NCI-H2107 (cell line): ENCODE results near the gene HS3ST6.
"Not testable (repeated sequence)": the region's sequence is repeated elsewhere in the genome, so short reads cannot be mapped to it uniquely, and the experiment has no call there.

ENCODE experiments used
- DNase-seq: peaks from one replicate; lab custom pipeline; 2025; lab: John Stamatoyannopoulos, UW

The HS3ST6 gene

DNA sequence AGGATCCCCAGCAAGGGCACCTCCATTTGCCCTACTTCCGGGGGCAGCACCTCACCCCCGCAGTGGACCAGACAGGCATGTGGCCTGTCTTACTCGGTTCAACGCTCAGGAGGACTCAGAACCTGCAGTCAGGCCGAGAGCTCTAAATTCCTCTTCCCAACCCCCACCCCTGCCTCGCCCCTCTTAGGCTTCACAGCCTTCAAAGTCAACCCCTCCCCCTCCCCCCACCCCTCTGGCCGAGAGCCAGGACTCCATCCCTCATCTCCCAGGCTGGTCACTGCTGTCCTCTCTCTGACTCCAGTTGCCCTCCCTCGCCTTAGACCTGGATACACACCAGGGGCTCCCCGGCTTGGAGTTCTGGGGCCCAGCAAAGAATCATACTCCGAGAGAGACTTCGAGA lies 8.1 kb upstream of the HS3ST6 start:
- no peak for DNase-seq

DNA sequence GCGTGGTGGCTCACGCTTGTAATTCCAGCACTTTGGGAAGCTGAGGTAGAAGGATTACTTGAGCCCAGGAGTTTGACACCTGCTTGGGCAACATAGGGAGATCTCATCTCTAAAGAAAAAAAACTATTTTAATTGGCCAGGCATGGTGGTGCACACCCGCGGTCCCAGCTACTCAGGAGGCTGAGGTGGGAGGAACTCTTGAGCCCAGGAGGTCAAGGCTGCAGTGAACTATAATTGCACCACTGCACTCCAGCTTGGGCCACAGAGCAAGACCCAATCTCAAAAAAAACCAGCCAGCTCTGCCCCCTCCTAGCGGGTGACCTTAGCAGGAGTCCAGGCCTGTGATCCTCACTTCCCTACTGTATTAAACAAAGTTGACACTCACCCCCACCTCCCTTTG lies 5.9 kb upstream of the HS3ST6 start:
- no peak for DNase-seq

DNA sequence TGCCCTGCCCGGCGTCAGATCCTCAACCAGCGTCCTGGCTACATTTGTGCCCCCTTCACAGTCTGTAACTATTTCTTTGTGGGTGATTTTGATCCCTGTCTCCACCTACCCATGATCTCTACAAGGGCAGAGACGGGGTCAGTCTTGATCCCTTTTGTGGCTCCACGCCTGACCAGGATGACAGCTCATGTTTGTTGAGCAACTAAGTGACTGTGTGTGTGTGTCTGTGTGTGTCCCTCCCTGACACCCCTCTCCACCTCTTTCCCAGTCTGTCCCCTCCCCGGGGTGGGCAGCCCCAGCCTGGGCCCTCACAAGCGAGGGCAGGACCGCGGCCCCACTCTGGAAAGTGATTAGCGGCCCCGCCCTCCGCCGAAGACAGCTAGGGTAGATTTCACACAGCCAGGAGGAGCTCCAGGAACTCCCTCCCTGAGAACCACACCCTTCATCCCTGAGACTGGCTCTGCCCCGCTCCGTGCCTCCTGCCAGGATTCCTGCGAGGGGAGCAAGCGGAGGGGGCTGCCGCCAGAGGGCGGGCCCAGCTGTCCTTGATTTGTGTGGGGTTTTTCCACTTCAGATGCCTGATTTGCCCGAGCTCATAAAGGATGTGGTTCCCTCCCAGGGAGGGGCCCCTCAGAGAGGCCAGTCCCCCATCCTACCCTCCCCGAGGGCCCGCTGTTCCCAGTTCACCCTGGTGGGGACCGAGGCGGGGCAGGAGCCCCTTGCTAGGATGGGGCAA lies 5.3 kb upstream of the HS3ST6 start:
- no peak for DNase-seq

DNA sequence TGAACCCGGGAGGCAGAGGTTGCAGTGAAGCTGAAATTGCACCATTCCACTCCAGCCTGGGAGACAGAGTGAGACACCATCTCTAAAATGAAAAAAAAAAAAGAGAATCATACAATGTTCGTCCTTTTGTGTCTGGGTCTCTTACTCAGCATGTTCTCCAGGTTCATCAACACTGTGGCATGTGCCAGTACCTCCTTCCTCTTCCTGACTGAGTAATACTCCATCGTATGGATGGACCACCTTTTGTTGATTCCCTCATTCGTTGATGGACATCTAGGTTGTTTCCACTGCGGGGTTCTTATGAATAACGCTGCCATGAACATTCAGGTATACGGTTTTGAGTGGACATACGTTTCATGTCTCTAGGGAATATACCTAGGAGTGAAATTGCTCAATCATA lies 4.1 kb upstream of the HS3ST6 start:
- DNase-seq: no peak

DNA sequence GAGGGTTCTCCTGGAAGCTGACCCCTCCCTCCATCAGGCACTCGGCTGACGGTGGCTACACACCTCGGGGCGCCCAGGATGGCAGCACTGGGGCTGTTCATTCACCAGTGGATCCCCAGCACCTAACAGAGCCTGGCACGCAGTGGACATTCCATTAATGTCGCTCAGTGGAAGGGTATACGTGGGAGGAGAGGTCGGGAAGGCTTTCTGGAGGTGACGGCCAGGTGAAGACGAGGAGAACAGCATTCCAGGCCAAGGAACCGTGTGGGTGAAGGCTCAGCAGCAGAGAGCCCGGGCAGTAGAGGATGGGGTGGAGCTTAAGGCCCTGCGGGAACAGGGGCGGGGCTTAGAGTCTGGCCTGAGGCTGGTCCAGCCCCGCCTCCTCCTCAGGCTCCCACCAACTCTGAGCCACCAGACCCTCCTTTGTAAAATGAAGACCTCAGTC lies 2.5 kb upstream of the HS3ST6 start:
- DNase-seq: no peak

DNA sequence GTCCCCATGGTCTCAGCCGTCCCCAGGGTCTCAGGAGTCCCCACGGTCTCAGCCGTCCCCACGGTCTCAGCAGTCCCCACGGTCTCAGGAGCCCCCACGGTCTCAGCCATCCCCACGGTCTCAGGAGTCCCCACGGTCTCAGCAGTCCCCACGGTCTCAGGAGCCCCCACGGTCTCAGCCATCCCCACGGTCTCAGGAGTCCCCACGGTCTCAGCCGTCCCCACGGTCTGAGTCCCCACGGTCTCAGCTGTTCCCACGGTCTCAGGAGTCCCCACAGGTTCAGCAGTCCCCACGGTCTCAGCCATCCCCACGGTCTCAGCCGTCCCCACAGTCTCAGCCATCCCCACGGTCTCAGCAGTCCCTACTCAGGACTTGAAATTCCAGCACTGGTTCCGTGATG lies 1.9 kb upstream of the HS3ST6 start:
- DNase-seq: not testable (repeated sequence)

DNA sequence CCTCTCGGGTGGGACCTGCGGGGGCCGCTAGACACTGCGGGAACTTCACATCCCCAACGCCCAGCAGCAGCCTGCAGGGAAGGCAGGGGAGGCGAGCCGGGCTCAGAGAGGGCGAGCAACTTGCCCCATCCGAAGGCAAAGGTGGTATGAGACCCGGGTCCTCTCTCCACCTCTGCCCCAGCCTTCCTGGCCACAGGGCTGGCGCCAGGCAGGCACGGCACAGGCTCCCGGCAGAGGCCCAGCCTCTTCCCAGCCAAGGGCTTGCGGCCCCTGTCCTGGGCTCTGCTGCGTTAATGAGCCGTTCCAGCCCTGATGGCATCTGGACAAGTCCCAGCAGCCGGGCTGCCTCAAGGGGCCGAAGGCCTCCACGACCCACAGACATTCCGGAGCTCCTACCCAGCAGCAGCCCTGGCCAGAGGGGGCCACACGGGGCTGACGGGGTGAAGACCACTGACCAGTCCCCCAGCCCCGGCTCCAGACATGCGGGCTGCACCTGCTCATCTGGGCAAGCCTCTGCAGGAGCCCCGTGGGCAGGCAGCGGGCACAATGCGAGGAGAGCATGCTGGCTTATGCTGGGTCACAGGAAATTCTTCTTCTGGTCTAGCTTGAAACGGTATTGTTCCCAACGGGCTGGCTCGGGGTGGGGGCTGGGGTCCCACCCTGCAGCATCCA lies 1.2 kb upstream of the HS3ST6 start:
- DNase-seq: no peak

DNA sequence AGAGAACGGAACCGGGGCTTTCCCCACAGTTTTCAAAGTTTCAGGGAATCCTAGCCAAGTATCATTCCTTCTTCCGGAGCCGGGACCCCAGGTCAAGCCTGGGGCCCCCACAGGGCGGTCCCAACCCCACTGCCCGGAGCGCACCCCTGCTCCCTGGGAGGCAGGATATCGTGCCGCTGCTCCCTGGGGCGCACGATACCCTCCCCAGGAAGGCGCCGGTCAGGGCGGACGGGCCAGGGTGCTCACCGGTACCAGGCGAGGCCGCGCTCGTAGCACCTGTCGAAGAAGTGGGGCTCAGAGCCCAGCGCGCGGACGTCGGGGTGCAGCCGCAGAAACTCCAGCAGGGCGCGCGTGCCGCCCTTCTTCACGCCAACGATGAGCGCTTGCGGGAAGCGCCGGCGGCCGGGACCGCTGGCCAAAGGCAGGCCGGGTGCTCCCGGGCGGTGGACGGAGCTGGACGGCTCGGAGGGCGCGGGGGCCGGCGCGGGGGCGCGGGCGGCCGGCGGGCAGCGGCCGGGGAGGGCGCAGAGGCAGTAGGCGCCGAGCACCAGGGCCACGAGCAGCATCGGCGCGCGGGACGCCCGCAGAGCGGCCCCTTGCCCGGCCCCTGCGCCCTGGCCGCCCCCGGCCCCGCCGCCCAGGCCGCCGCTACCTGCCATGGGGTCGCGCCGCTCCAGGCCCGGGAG lies 407 bp downstream of the HS3ST6 start:
- no peak for DNase-seq

DNA sequence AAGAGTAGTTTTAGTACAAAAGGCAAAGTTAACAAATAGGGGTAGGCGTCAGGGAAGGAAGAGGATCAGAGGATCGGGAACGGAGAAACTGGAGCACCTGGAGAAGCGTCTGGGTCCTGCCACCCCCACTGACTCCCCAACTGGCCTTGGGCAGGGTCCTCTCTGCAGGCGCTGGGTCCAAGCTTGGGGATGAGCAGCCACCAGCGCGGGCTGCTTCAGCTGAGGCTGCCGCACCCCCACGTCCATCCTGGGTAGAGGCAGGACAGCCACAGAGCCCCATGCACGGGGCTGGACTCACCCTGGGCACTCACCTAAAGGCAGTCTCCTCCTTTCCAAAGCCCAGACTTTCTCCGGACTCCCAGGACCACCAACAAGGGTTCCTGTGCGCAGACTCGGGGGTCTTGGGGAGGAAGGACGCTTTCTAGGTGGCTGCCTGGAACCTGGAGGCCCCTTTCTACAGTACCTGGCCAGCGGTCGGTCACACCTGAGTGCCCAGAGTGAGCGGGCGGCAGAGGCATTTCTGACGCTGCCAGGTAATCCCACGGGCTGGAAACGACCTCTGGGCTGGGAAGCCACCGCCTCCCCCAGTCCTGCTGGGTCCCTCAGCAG lies 1.1 kb downstream of the HS3ST6 start:
- no peak for DNase-seq

DNA sequence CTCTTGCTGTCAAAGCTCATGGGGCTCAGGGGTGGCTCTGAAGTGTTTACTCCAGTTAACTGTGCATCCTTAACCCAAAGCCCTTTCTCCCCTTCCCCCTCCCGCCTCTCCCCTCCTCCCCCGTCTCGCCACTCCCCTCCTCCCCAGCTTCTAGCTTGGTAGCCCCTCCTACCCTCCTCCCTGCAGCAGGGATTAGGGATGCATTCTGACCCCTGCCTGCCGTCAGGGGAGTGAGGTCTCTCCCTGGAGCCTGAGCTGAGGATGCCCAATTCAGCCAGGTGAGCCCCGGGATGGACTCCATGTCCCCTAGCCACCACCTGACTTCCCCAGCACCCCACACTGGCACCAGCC lies 1.6 kb downstream of the HS3ST6 start:
- DNase-seq: no peak

DNA sequence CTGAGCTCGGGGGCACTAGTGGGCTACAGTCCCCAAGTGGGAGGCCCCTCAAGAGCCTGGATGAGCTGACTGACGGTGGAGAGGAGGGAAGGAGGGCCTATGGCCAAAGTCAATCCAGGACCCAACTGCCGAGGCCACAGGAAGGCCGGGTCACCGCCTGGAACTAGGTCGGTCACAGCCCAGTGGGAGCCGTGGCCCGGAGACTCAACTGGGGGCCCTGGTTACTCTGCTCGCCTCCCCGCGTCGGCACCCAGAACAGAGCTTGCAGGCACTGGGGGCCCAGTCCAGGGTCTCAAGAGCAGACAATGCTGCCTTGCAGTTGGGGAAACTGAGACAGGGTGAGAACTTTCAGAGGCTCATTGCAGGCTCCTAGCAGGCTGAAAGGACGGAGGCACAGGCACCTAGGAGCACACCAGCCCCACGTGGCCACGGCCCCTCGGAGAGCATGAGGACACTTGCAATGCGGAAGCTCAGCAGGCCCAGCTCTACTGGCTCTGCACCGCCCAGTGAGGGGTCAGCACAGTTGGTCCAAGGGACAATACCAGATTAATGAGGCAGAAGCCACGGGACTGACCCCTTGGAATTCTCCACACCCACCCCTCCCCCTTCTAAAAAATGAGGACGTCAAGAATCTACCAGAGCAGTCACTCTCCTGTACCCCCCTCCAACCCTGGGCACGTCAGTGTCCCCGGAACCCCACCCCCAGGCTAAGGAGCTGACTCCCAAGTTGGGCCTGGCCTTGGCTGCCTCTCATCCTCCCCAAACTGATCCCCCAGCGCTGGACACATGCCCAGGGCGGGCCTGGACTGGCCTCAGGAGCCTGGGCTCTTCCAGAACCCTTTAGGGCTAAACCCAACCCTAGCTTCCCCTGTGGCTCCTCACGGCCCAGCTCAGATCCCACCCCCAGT lies 2.2 kb downstream of the HS3ST6 start:
- no peak for DNase-seq

DNA sequence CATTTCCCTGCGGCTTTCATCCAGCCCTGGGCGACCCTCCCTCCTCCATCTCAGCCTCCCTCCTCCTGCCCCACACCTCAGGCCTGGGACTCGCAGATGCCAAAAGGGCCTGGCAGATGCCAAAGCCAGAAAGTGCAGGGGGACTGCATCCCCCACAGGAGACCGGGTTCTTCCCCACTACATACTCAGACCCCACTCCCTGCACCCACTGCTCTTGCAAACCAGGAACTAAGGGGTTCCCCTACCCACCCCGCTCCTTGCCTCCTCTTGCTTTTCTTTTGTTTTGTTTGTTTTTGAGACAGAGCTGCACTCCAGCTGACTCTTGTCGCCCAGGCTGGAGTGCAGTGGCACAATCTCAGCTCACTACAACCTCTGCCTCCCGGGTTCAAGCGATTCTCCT lies 3.2 kb downstream of the HS3ST6 start:
- DNase-seq: no peak

DNA sequence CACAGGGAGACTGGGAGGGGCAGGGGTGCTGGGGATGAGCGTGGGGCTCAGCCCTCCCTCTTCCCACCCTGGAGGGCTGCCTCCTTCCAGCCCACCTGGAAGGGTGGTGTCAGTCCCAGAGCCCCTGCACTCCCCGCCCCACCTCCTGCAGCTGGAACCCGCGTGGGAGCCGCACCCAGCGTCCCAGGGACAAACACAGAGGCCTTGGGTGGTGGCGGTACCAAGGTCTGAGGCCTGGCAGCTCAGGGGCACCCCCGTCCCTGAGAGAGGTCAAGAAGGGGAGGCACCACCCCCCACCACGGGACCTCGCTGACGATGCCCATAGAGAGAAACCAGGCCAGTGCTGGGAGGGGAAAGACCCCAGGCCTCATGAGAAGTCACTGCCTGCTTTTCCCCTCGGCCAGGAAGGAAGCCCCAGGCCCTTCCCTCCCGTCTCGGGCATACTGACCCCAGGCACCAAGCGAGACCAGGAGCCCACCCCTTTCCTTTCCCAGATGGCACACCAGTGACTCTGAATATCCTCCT lies 4.1 kb downstream of the HS3ST6 start:
- no peak for DNase-seq

DNA sequence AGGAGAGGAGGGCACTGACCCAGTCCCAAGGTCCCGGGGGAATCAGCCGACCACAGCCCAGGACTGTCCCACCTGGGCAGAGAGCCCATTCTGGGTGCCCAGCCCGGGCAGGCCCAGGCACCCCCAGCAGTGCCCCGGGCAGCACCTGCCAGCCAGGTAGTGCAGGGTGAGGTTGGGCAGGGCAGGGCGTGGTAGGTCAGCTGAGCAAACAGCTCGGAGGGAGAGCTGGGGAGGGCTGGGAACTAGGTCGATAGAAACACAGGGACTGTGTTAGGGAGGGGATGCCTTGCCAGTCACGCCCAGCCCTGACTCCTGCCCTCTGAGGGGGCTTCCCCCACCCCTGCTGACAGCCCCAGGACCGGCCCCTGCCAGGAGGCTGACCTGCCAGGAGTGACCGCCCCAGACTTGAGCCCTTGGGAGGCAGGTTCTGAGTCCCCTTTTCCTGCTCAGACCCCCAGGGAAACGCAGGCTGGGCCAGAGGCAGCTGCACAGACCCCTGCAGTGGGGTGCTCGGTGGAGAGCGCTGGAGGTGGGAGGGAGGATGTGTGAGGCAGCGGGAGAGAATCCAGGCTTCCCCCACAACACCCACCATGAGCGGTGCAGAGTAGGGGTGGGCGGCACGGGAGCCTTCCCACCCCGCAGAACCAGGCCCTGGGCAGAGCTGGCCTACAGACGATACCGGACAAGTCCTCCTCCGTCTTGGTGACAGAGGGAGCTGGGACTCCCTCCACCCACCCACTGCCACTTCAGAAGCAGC lies 4.7 kb downstream of the HS3ST6 start:
- DNase-seq: no peak

DNA sequence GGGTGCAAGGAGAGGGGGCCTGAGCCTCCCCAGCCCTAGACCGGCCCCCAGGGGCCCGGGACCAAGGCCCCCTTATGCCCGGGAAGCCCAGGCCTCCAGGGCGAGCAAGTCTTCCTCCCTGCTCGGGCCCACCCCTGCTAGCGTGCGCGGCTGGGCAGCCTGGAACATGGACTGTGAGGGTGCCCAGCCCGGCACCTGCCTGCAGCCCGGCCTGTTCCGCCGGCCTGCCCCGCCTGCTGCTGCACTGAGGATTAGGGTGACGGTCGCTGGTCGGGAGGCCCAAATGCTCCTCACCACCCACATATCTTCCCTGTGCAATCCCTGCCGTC lies 6.0 kb downstream of the HS3ST6 start:
- no peak for DNase-seq

DNA sequence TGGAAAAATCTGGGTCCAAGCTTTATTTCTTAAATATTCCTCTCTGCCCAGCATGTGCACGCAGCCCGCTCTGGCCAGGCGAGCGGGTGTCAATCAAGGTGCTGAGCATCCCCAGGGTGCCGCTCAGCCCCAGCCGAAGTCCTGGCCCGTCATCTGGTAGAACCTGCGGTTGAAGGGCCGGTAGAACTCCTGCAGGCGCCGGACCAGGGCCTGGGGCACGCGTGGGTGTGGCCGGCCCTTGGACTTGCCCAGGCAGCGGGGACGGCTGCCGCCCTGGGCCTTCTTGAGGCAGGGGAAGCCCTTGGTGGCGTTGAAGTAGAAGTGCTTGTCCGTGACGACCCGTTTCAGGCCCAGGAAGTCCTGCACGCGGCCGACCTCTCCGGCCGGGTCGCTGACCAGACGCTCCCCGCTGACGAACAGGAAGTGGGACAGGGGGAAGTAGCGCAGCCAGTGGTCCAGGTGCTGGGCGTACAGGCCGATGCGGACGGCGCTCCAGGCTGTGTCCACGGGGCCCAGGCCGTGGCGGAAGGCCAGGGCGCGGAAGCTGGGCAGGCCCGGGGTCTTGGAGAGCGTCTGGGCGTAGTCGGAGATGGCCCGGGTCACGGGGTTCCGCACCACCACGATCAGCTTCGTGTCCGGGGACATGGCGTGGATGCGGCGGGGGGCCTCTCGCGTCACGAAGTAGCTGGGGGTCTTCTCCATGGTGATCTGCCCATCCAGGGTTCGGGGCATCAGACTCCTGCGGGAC lies 6.6 kb downstream of the HS3ST6 start:
- DNase-seq: no peak

DNA sequence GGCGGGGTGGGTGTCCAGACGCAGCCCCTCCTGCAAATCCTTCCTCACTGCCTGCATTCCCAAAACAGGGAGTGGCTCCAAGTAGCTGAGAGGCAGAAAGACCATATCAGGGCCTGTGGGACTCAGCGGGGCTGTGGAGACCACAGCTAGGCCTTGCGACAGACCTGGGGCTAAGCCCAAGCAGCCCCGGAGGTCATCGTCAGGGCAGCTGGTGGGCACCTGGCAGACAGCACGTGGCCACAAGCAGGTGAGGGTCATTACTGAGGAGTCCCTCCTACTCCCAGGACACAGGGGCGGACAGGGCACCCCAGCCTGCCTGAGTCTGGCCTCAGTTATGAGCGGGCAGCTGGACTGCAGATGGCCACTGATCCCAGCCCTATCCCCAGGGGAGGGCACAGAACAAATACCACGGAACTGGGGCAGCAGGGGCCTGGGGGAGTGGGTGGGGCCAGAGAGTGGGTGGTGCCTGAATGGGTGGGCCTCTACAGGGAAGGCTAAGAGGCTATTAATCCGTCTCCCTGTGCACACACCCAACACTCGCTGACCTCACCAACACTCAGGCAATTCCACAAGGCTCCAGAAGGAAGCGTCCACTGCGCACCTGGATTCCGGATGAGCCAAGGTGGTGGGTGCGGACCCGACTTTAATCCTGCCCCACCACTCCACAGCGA lies 8.5 kb downstream of the HS3ST6 start:
- no peak for DNase-seq

DNA sequence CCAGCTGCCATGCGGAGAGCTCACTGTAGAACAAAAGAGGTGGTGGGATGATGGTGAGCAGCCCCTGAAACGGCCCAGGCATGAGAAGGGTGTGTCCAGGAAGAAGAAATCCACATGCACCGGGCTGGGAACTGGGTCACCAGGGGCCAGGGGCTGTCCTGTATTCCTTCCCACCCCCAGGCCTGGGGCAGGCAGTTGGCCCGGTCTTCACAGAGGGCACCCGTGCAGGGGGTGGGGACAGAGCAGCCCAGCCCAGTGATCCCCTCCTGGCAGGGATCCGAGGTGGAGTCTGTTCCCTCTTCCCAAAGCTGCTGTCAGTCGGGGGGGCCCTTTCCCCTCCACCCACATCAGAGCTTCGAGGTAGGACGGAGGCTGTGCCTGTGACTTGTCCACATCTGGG lies 9.2 kb downstream of the HS3ST6 start:
- DNase-seq: no peak

DNA sequence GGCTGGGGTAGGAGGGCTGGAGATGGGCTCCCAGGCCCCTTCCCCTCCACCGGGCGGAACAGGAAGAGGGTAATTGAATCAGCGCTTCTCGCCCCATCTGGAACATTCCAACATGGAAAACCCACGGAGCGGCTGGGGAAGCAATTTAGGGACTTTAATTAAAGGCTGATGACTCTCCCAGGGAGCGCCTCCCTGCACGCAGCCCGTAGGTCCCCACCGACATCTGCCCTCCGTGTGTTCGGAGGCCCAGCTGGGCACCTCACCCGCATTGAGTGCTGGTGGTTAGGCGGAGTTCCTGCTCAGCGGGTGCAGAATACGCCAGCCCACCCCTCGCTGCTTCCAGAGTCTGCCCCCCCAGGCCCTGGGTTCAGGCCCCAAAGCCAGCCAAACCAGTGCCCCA lies 10.0 kb downstream of the HS3ST6 start:
- DNase-seq: no peak
